ENCODE data around the gene MDGA2. TPM values are rescaled to one million over a fixed set of nuclear protein-coding genes. Genes with fewer than 3 reads are reported as not detected.

The MDGA2 gene
- total and polyA plus RNA-seq, 2 of the 4 experiments (the other 2 are of a cell fraction) = 0.02 TPM; not detected in 1

GRCh38 chr14:47485421-47485820, 190.0 kb downstream of the MDGA2 start:
- H3K4me1 ChIP-seq (ENCODE audit: control insufficient read depth, insufficient read depth, low read length) = no peaks in the 10 kb centered on the region
- no peak overlapping the region for H2BK15ac ChIP-seq (ENCODE audit: low read depth, low read length)
- no peak overlapping the region for H3K9ac ChIP-seq (ENCODE audit: low read depth, low read length)
- no peak overlapping the region for H3K4me2 ChIP-seq (ENCODE audit: low read depth, low read length)
- H4K5ac ChIP-seq (ENCODE audit: low read depth, low read length) = no peak overlapping the region
- CTCF ChIA-PET = no interaction called here
- H2AK9ac ChIP-seq (replicated peaks; ENCODE audit: low read depth, low read length, poor library complexity) = no peak overlapping the region
- H2AFZ ChIP-seq (replicated peaks; ENCODE audit: low read length, poor library complexity) = no peak overlapping the region
- H3K79me1 ChIP-seq (ENCODE audit: low read depth in 1 of 2, low read length in 2 of 2) = no peaks in the 10 kb centered on the region
- in situ Hi-C loops (cut with MboI; ENCODE audit: low sequenced_read_pairs) (no loop called here), intact Hi-C loops (cut with micrococcal nuclease) (no loop called here), dilution Hi-C loops (cut with HindIII; ENCODE audit: low sequenced_read_pairs, unreplicated experiment) (no loop called here)
- no peak overlapping the region for H4K8ac ChIP-seq (ENCODE audit: low read depth in 2 of 2, low read length in 2 of 2)
- H3K56ac ChIP-seq (ENCODE audit: extremely low read depth, insufficient read depth, low read length) = no peak overlapping the region
- DNase-seq (no peak), ATAC-seq (ENCODE audit: low read depth) (no peak)
- H3K14ac ChIP-seq (replicated peaks; ENCODE audit: low read depth, low read length) = no peak overlapping the region
- H3K27me3 ChIP-seq (ENCODE audit: control insufficient read depth, insufficient read depth, low read length) = no peaks in the 10 kb centered on the region
- WGBS, 2 experiments (ENCODE audit: extremely low coverage in 2 of 2, insufficient read length in 1 of 2) = 71% methylated on average over 1 of the region's 2 CpGs; no CpG with 5 or more reads in 1 of the 2 experiments
- no peak overlapping the region for H3K4me3 ChIP-seq (ENCODE audit: insufficient read depth, low read depth, low read length)
- H3K36me3 ChIP-seq (ENCODE audit: control insufficient read depth, insufficient read depth, low read length) = no peaks in the 10 kb centered on the region
- 0 out of 2 replicates have a peak, but pooled peaks cover 3% of the 10 kb centered on the region for H3K9me3 ChIP-seq (ENCODE audit: control insufficient read depth, insufficient read depth, low read length)
- H4K20me1 ChIP-seq (ENCODE audit: insufficient read depth, low read length) = no peaks in the 10 kb centered on the region
- no peak overlapping the region for H2BK120ac ChIP-seq (ENCODE audit: low read depth, low read length)
- no peak overlapping the region for H2BK5ac ChIP-seq (ENCODE audit: low read depth, low read length, poor library complexity, severe bottlenecking)
- no peak overlapping the region for H3K27ac ChIP-seq (ENCODE audit: insufficient read depth, low read length)
- POLR2A ChIA-PET (ENCODE audit: unreplicated experiment) = no interaction called here
- BruUV-seq (replicated peaks) = no TSS peak
- H3K18ac ChIP-seq (ENCODE audit: low read depth, low read length) = no peak overlapping the region
- H3K9me1 ChIP-seq (ENCODE audit: insufficient read depth, low read length) = no peaks in the 10 kb centered on the region
- H2AK5ac ChIP-seq (ENCODE audit: low read depth, low read length) = no peak overlapping the region
- H2BK20ac ChIP-seq (ENCODE audit: low read depth, low read length) = no peak overlapping the region
- no peak overlapping the region for H4K91ac ChIP-seq (ENCODE audit: insufficient read depth, low read depth, low read length)
- H3K4ac ChIP-seq (ENCODE audit: low read depth, low read length) = no peak overlapping the region
- no peak for TF ChIP-seq CEBPB (IDR thresholded peaks at IDR 0.05; ENCODE audit: low read depth, low read length)
- TF ChIP-seq POLR2A (IDR thresholded peaks at IDR 0.05; ENCODE audit: low read depth, low read length) = no peak
- no peak for TF ChIP-seq SMC3 (IDR thresholded peaks at IDR 0.05; ENCODE audit: low read depth, low read length)
- no peak for TF ChIP-seq MAFK (IDR thresholded peaks at IDR 0.05; ENCODE audit: low read depth, low read length)
- TF ChIP-seq CHD1 (IDR thresholded peaks at IDR 0.05; ENCODE audit: low read depth, low read length) = no peak
- TF ChIP-seq CTCF (conservative IDR thresholded peaks at IDR 0.05; ENCODE audit: low read depth, low read length) = no peak
- no peak for TF ChIP-seq MAZ (IDR thresholded peaks at IDR 0.05; ENCODE audit: borderline replicate concordance, low read depth, low read length)
- TF ChIP-seq RAD21 (IDR thresholded peaks at IDR 0.05; ENCODE audit: low read length) = no peak
- TF ChIP-seq RCOR1 (IDR thresholded peaks at IDR 0.05; ENCODE audit: insufficient replicate concordance, low read length) = no peak
- no peak for TF ChIP-seq USF2 (IDR thresholded peaks at IDR 0.05; ENCODE audit: low read depth, low read length)
- TF ChIP-seq BHLHE40 (IDR thresholded peaks at IDR 0.05; ENCODE audit: low read depth, low read length) = no peak
- no peak for TF ChIP-seq MXI1 (IDR thresholded peaks at IDR 0.05; ENCODE audit: borderline replicate concordance, low read depth, low read length)
- TF ChIP-seq ELK1 (IDR thresholded peaks at IDR 0.05; ENCODE audit: borderline replicate concordance, low read depth, low read length) = no peak
- TF ChIP-seq FOS (IDR thresholded peaks at IDR 0.05; ENCODE audit: low read depth, low read length) = no peak
- TF ChIP-seq RFX5 (IDR thresholded peaks at IDR 0.05; ENCODE audit: low read depth, low read length) = no peak
- TF ChIP-seq NFE2L2 (IDR thresholded peaks at IDR 0.05; ENCODE audit: low read depth, low read length) = no peak
- no peak overlapping the region for H3K23ac ChIP-seq (ENCODE audit: low read depth, low read length)

Data from IMR-90 (cell line).